GM12878 (cell line): Measurements from ENCODE around the gene SPHKAP. TPM values are rescaled to one million over a fixed set of nuclear protein-coding genes. Genes with fewer than 3 reads are reported as not detected.

ENCODE experiments used
- ATAC-seq: fragments of 200-7000 bp; cut with Tn5 transposase; 3 replicates; pipeline ENCODE4 v1.9.1; 2020; ENCODE audit warnings: mild to moderate bottlenecking, moderate library complexity
- BruUV-seq: library from RNA; stranded (reverse); fragments of 400-500 nt; replicated peaks from 2 replicates; lab custom pipeline; 2021; lab: Mats Ljungman, UMichigan
- CTCF ChIA-PET: fragments of 300-600 bp; sonication (Branson Sonifier 250); formaldehyde crosslinking; extraction: SDS; loops from one replicate; lab custom pipeline; 2021; ENCODE audit warnings: inconsistent platforms; lab: Yijun Ruan, JAX
- POLR2A ChIA-PET: fragments of 350-600 bp; formaldehyde crosslinking; extraction: SDS; loops from one replicate; lab custom pipeline; 2021; ENCODE audit warnings: inconsistent platforms; lab: Charles Lee
- RAD21 ChIA-PET: fragments of 300-600 bp; sonication (Branson Sonifier 250); formaldehyde crosslinking; loops from one replicate; lab custom pipeline; 2023; ENCODE audit warnings: antibody characterized with exemption; ENCODE audit not compliant: unreplicated experiment; lab: Charles Lee
- SMC1A ChIA-PET: fragments of 300-600 bp; sonication (Branson Sonifier 250); formaldehyde crosslinking; loops from one replicate; lab custom pipeline; 2023; ENCODE audit not compliant: unreplicated experiment, uncharacterized antibody; lab: Charles Lee
- DNase-seq: peaks from one replicate; pipeline ENCODE4 v3.0.0-alpha.2; 2011; ENCODE audit warnings: low read depth, low spot score
- FAIRE-seq: peaks from 3 replicates; lab custom pipeline; 2011; peaks lifted over from hg19 to GRCh38; lab: Jason Lieb, UNC
- H2AFZ ChIP-seq: 2 replicates; pipeline ENCODE4 v1.6.0; 2011; ENCODE audit warnings: low read depth, low read length, control low read depth; ENCODE audit not compliant: control insufficient read depth
- H3K27ac ChIP-seq: 2 replicates; pipeline ENCODE4 v1.5.1; 2011; ENCODE audit warnings: control low read depth; ENCODE audit not compliant: control insufficient read depth, insufficient read depth
- H3K27me3 ChIP-seq, 2 experiments: replicated peaks in 1 of 2; 2 replicates each; pipeline versions ENCODE4 v1.6.0 to v1.6.1; 2011; ENCODE audit warnings: low read length in 1 of 2; ENCODE audit not compliant: control insufficient read depth in 2 of 2, insufficient read depth in 2 of 2
- H3K36me3 ChIP-seq, 2 experiments: 2 replicates each; pipeline ENCODE4 v1.5.1; 2011; ENCODE audit warnings: low read length in 1 of 2; ENCODE audit not compliant: control insufficient read depth in 2 of 2, insufficient read depth in 2 of 2
- H3K4me1 ChIP-seq: 2 replicates; pipeline ENCODE4 v1.6.1; 2011; ENCODE audit warnings: mild to moderate bottlenecking, low read length, moderate library complexity, mixed read lengths; ENCODE audit not compliant: control insufficient read depth, insufficient read depth
- H3K4me2 ChIP-seq: 2 replicates; pipeline ENCODE4 v1.6.0; 2011; ENCODE audit warnings: control low read depth; ENCODE audit not compliant: control insufficient read depth, insufficient read depth
- H3K4me3 ChIP-seq: fragments of 200-600 bp; sonication (generic); 2 replicates; pipeline ENCODE4 v1.5.1; 2016
- H3K79me2 ChIP-seq: 2 replicates; pipeline ENCODE4 v1.6.0; 2011; ENCODE audit warnings: low read length; ENCODE audit not compliant: control insufficient read depth, insufficient read depth
- H3K9ac ChIP-seq: 2 replicates; pipeline ENCODE4 v1.8.0; 2011; ENCODE audit warnings: low read length, control low read depth, mixed read lengths; ENCODE audit not compliant: control insufficient read depth, insufficient read depth
- H3K9me3 ChIP-seq: replicated peaks from 3 replicates; pipeline ENCODE4 v1.5.1; 2011; ENCODE audit warnings: mild to moderate bottlenecking, low read length; ENCODE audit not compliant: control insufficient read depth, insufficient read depth
- H4K20me1 ChIP-seq: 2 replicates; pipeline ENCODE4 v1.6.0; 2011; ENCODE audit not compliant: control insufficient read depth, insufficient read depth
- BACH1 ChIP-seq: fragments of 450-650 bp; IDR thresholded peaks from 2 replicates; pipeline ENCODE4 v1.6.1; 2017; ENCODE audit warnings: mild to moderate bottlenecking, borderline replicate concordance
- BCL3 ChIP-seq: IDR thresholded peaks from 2 replicates; pipeline ENCODE4 v1.6.1; 2011; ENCODE audit warnings: borderline replicate concordance, low read depth, mild to moderate bottlenecking, moderate library complexity, low read length; ENCODE audit not compliant: insufficient read depth, poor library complexity, severe bottlenecking
- KAT2A ChIP-seq: conservative IDR thresholded peaks from 2 replicates; pipeline ENCODE4 v1.6.1; 2011; ENCODE audit warnings: low read depth, low read length; ENCODE audit not compliant: control insufficient read depth
- SMARCA5 ChIP-seq: fragments of 450-650 bp; IDR thresholded peaks from 2 replicates; pipeline ENCODE4 v1.6.1; 2017; ENCODE audit warnings: mild to moderate bottlenecking
- SUPT20H ChIP-seq: IDR thresholded peaks from 2 replicates; pipeline ENCODE4 v1.6.1; 2011; ENCODE audit warnings: low read depth, mild to moderate bottlenecking, low read length, moderate library complexity, borderline replicate concordance; ENCODE audit not compliant: control insufficient read depth
- TCF3 ChIP-seq: IDR thresholded peaks from 2 replicates; pipeline ENCODE4 v1.6.1; 2012; ENCODE audit warnings: low read depth, mild to moderate bottlenecking, low read length, borderline replicate concordance; ENCODE audit not compliant: insufficient read depth
- WGBS: methylation state at CpG from one replicate; pipeline ENCODE4 v1.1.6; 2016; ENCODE audit warnings: low lambda C conversion rate; ENCODE audit not compliant: insufficient replicate concordance, insufficient coverage; ENCODE audit errors: missing lambda C conversion rate; 5-methylcytosine and 5-hydroxymethylcytosine counted together
- in situ Hi-C: fragments of 300-500 bp; cut with MboI; formaldehyde crosslinking; loops from 9 replicates; pipeline ENCODE4 v1.14.3; 2018; ENCODE audit warnings: mixed read lengths
- intact Hi-C: fragments of 100-400 bp; cut with micrococcal nuclease; formaldehyde crosslinking; loops from one replicate; pipeline ENCODE4 v1.14.2; 2022; ENCODE audit not compliant: unreplicated experiment
- polyA plus RNA-seq, 11 experiments: library from polyadenylated mRNA; depleted of rRNA in 4 of 11; unstranded in 6 of 11; stranded (reverse) in 5 of 11; fragments of >200 nt; fragmentation: Nextera tagmentation in 4 of 11; fragmentation: Illumina TruSeq in 1 of 11; extraction: Ambion mirVana in 4 of 11; extraction: Trizol in 1 of 11; gene quantifications; 1 replicate in 1 of 11; 2 replicates in 10 of 11; pipeline versions ENCODE4 v1.2.1 to v1.2.3, GENCODE V29; 2011 to 2016; ENCODE audit warnings: inconsistent platforms in 2 of 11, missing spikeins in 2 of 11, low read depth in 1 of 11
- total RNA-seq, 4 experiments: library from RNA; depleted of rRNA in 3 of 4; stranded (reverse); fragments of >200 nt in 3 of 4; fragmentation: Illumina TruSeq in 1 of 4; extraction: Trizol in 1 of 4; gene quantifications; 2 replicates each; pipeline versions ENCODE4 v1.2.1 to v1.2.3, GENCODE V29; 2013 to 2021
- TF ChIP-seq, protein P1 (sequence below): fragments of 150-350 bp; IDR thresholded peaks from 2 replicates; pipeline ENCODE4 v1.6.1; 2014; ENCODE audit warnings: mild to moderate bottlenecking, low read depth, low read length
- TF ChIP-seq, protein P2 (sequence below): fragments of 450-650 bp; IDR thresholded peaks from 2 replicates; pipeline ENCODE4 v1.6.1; 2017; ENCODE audit warnings: antibody characterized with exemption, mild to moderate bottlenecking, moderate library complexity
- TF ChIP-seq, protein P3 (sequence below): fragments of 450-650 bp; IDR thresholded peaks from 2 replicates; pipeline ENCODE4 v1.6.1; 2017; ENCODE audit warnings: borderline replicate concordance
- TF ChIP-seq, protein P4 (sequence below): IDR thresholded peaks from 2 replicates; pipeline ENCODE4 v1.6.1; 2012; ENCODE audit warnings: mild to moderate bottlenecking, low read depth, low read length

The SPHKAP gene
- total and polyA plus RNA-seq, 10 of the 15 experiments (the other 5 are each of a cell fraction or from before 2014, with no cell fraction given): 0.03 TPM; not detected in 9

DNA sequence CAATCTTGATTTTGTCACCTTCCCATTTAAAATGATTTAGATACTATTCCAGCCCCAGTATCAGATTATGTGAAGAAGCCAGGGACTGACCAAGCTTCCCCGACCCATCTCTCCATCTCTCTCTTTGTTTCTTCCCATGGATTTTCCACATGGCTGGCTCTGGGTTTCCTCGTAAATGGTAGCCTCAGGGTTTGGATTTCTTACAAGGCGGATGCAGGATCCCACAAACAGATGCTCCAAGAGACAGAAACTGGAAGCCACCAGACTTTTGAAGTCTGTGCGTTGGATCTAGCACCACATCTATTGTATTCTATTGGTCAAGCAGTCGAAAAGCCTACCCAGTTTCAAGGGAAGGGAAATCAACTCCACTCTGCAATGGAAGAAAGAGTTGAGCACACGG is 46.0 kb upstream of the SPHKAP start:
- H3K9me3 ChIP-seq: no peaks in the 10 kb centered on the region
- H3K27ac ChIP-seq: no peak overlapping the region
- BruUV-seq: no TSS peak
- H3K27me3 ChIP-seq: no peaks in the 10 kb centered on the region
- intact Hi-C loops: loop anchor here (10.0 kb wide), 1 partner anchor 157 kb away; no protein-coding TSS in a partner anchor
- H2AFZ ChIP-seq: no peak overlapping the region
- no peaks in the 10 kb centered on the region for H3K4me1 ChIP-seq
- no peaks in the 10 kb centered on the region for H3K79me2 ChIP-seq
- SMC1A ChIA-PET: no interaction called here
- ATAC-seq (no peak), FAIRE-seq (no peak), DNase-seq (no peak)
- H4K20me1 ChIP-seq: no peaks in the 10 kb centered on the region
- WGBS: 7% methylated on average over 6 of the region's 6 CpGs
- CTCF ChIA-PET: no interaction called here
- POLR2A ChIA-PET: no interaction called here
- H3K9ac ChIP-seq: no peak overlapping the region
- H3K4me2 ChIP-seq: no peak overlapping the region
- RAD21 ChIA-PET: no interaction called here
- no peaks in the 10 kb centered on the region for H3K36me3 ChIP-seq
- H3K4me3 ChIP-seq: no peak overlapping the region
- in situ Hi-C loops: no loop called here
- TF ChIP-seq SUPT20H (no peak), KAT2A (no peak), SMARCA5 (no peak), TCF3 (no peak), BCL3 (no peak), BACH1 (no peak)
- TF ChIP-seq, protein P1, sequence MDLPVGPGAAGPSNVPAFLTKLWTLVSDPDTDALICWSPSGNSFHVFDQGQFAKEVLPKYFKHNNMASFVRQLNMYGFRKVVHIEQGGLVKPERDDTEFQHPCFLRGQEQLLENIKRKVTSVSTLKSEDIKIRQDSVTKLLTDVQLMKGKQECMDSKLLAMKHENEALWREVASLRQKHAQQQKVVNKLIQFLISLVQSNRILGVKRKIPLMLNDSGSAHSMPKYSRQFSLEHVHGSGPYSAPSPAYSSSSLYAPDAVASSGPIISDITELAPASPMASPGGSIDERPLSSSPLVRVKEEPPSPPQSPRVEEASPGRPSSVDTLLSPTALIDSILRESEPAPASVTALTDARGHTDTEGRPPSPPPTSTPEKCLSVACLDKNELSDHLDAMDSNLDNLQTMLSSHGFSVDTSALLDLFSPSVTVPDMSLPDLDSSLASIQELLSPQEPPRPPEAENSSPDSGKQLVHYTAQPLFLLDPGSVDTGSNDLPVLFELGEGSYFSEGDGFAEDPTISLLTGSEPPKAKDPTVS: no peak
- TF ChIP-seq, protein P2, sequence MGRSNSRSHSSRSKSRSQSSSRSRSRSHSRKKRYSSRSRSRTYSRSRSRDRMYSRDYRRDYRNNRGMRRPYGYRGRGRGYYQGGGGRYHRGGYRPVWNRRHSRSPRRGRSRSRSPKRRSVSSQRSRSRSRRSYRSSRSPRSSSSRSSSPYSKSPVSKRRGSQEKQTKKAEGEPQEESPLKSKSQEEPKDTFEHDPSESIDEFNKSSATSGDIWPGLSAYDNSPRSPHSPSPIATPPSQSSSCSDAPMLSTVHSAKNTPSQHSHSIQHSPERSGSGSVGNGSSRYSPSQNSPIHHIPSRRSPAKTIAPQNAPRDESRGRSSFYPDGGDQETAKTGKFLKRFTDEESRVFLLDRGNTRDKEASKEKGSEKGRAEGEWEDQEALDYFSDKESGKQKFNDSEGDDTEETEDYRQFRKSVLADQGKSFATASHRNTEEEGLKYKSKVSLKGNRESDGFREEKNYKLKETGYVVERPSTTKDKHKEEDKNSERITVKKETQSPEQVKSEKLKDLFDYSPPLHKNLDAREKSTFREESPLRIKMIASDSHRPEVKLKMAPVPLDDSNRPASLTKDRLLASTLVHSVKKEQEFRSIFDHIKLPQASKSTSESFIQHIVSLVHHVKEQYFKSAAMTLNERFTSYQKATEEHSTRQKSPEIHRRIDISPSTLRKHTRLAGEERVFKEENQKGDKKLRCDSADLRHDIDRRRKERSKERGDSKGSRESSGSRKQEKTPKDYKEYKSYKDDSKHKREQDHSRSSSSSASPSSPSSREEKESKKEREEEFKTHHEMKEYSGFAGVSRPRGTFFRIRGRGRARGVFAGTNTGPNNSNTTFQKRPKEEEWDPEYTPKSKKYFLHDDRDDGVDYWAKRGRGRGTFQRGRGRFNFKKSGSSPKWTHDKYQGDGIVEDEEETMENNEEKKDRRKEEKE: no peak
- TF ChIP-seq, protein P3, sequence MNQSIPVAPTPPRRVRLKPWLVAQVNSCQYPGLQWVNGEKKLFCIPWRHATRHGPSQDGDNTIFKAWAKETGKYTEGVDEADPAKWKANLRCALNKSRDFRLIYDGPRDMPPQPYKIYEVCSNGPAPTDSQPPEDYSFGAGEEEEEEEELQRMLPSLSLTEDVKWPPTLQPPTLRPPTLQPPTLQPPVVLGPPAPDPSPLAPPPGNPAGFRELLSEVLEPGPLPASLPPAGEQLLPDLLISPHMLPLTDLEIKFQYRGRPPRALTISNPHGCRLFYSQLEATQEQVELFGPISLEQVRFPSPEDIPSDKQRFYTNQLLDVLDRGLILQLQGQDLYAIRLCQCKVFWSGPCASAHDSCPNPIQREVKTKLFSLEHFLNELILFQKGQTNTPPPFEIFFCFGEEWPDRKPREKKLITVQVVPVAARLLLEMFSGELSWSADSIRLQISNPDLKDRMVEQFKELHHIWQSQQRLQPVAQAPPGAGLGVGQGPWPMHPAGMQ: no peak
- TF ChIP-seq, protein P4, sequence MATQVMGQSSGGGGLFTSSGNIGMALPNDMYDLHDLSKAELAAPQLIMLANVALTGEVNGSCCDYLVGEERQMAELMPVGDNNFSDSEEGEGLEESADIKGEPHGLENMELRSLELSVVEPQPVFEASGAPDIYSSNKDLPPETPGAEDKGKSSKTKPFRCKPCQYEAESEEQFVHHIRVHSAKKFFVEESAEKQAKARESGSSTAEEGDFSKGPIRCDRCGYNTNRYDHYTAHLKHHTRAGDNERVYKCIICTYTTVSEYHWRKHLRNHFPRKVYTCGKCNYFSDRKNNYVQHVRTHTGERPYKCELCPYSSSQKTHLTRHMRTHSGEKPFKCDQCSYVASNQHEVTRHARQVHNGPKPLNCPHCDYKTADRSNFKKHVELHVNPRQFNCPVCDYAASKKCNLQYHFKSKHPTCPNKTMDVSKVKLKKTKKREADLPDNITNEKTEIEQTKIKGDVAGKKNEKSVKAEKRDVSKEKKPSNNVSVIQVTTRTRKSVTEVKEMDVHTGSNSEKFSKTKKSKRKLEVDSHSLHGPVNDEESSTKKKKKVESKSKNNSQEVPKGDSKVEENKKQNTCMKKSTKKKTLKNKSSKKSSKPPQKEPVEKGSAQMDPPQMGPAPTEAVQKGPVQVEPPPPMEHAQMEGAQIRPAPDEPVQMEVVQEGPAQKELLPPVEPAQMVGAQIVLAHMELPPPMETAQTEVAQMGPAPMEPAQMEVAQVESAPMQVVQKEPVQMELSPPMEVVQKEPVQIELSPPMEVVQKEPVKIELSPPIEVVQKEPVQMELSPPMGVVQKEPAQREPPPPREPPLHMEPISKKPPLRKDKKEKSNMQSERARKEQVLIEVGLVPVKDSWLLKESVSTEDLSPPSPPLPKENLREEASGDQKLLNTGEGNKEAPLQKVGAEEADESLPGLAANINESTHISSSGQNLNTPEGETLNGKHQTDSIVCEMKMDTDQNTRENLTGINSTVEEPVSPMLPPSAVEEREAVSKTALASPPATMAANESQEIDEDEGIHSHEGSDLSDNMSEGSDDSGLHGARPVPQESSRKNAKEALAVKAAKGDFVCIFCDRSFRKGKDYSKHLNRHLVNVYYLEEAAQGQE: no peak
